Stomach (tissue), 9 donors: ENCODE measurements around the gene SCN4A. TPM values are rescaled to one million over a fixed set of nuclear protein-coding genes. Genes with fewer than 3 reads are reported as not detected.

Experiments
- DNase-seq, 2 donors: peaks; one replicate each; pipeline versions ENCODE4 v3.0.0 to v3.0.0-alpha.2; 2013 to 2019
- H3K27ac ChIP-seq, 5 donors: fragments of 200-600 bp in 4 of 5; sonication (generic) in 4 of 5; one replicate each; pipeline ENCODE4 v1.5.1; 2013 to 2019; ENCODE audit warnings: mild to moderate bottlenecking in 1 of 5, moderate library complexity in 1 of 5
- H3K27me3 ChIP-seq, 3 donors: fragments of 200-600 bp; sonication (generic); one replicate each; pipeline ENCODE4 v1.5.1; 2017 to 2019; ENCODE audit warnings: mixed run types in 1 of 3
- H3K36me3 ChIP-seq, 4 donors: fragments of 200-600 bp; sonication (generic); 1 replicate in 3 of 4; 2 replicates in 1 of 4; pipeline ENCODE4 v1.5.1; 2016 to 2019
- H3K4me1 ChIP-seq, 4 donors: fragments of 200-600 bp; sonication (generic); one replicate each; pipeline ENCODE4 v1.5.1; 2016 to 2019
- H3K4me3 ChIP-seq, 4 donors: fragments of 200-600 bp; sonication (generic) in 3 of 4; one replicate each; pipeline ENCODE4 v1.5.1; 2016 to 2019; ENCODE audit warnings: mild to moderate bottlenecking in 1 of 4
- H3K9me3 ChIP-seq, 4 donors: fragments of 200-600 bp; sonication (generic); one replicate each; pipeline ENCODE4 v1.5.1; 2016 to 2019
- CTCF ChIP-seq, 7 experiments: fragments of 450-650 bp in 4 of 7; fragments of 200-600 bp in 3 of 7; sonication (generic) in 3 of 7; IDR thresholded peaks; one replicate each; pipeline ENCODE4 v1.5.1; 2016 to 2019; ENCODE audit warnings: antibody characterized with exemption in 7 of 7, control low read depth in 2 of 7, mild to moderate bottlenecking in 1 of 7
- EP300 ChIP-seq: sonication (generic); formaldehyde crosslinking; IDR thresholded peaks from one replicate; pipeline ENCODE4 v1.6.1; 2017; ENCODE audit warnings: antibody characterized with exemption
- POLR2A ChIP-seq, 4 donors: fragments of 450-650 bp; IDR thresholded peaks; one replicate each; pipeline ENCODE4 v1.6.1; 2016; ENCODE audit warnings: antibody characterized with exemption in 4 of 4, control low read depth in 2 of 4, mild to moderate bottlenecking in 1 of 4, moderate library complexity in 1 of 4
- POLR2AphosphoS5 ChIP-seq, 3 donors: sonication (generic); formaldehyde crosslinking; IDR thresholded peaks; one replicate each; pipeline ENCODE4 v1.6.1; 2016; ENCODE audit warnings: antibody characterized with exemption in 3 of 3
- WGBS, 5 donors: extraction: QIAGEN DNeasy Blood & Tissue Kit in 3 of 5; methylation state at CpG; one replicate each; pipeline versions ENCODE4 v1.1.5 to v1.1.7; 2013 to 2018; 5-methylcytosine and 5-hydroxymethylcytosine counted together
- intact Hi-C: fragments of 100-400 bp; cut with DNase I; formaldehyde crosslinking; loops from one replicate; pipeline ENCODE4 v1.15.1; 2023; ENCODE audit warnings: low total_unique reads
- polyA plus RNA-seq, 3 donors: library from polyadenylated mRNA; stranded (reverse); fragments of 200-250 nt; gene quantifications; one replicate each; pipeline ENCODE4 v1.2.3, GENCODE V29; 2013
- total RNA-seq, 5 donors: library from RNA; depleted of rRNA; stranded (reverse); fragments of >200 nt; gene quantifications; one replicate each; pipeline versions ENCODE4 v1.1.0 to v1.2.3, GENCODE V29; 2014 to 2016
- donor health status: healthy with polysubstance abuse.
- donor health status: Bipolar disorder and iron deficiency.
- donor health status: healthy.

Gene SCN4A
- total and polyA plus RNA-seq, 8 donors: 0.05 to 2.7 (median 0.74) TPM; not detected in 2

GRCh38 chr17:63978272-63979200 lies 5.8 kb upstream of the SCN4A start:
- no peak for TF ChIP-seq EP300
- TF ChIP-seq CTCF (IDR thresholded peaks at IDR 0.05): no peak
- TF ChIP-seq POLR2AphosphoS5 (IDR thresholded peaks at IDR 0.05): no peak
- no peak for TF ChIP-seq POLR2A (IDR thresholded peaks at IDR 0.05)
- H3K27me3 ChIP-seq: peaks cover 0 to 10% (median 0%) of the 10 kb centered on the region in 3 donors
- H3K9me3 ChIP-seq: peaks cover 0 to 10% (median 5%) of the 10 kb centered on the region in 4 donors
- H3K27ac ChIP-seq: no peak overlapping the region
- H3K36me3 ChIP-seq: no peaks in the 10 kb centered on the region
- H3K4me3 ChIP-seq: no peak overlapping the region
- no peak for DNase-seq
- H3K4me1 ChIP-seq: peaks cover 0 to 10% (median 0%) of the 10 kb centered on the region in 4 donors
- intact Hi-C loops: no loop called here
- 68 to 76% (median 75%) methylated on average over 13 of the region's 13 CpGs for WGBS, 5 donors

GRCh38 chr17:63976702-63977101 lies 4.0 kb upstream of the SCN4A start:
- no peak for TF ChIP-seq CTCF (IDR thresholded peaks at IDR 0.05)
- TF ChIP-seq POLR2A (IDR thresholded peaks at IDR 0.05): no peak
- TF ChIP-seq EP300: no peak
- H3K36me3 ChIP-seq: no peaks in the 10 kb centered on the region
- H3K27me3 ChIP-seq: peaks cover 0 to 20% (median 0%) of the 10 kb centered on the region in 3 donors
- DNase-seq: no peak
- 66 to 75% (median 70%) methylated on average over 3 of the region's 3 CpGs for WGBS, 5 donors
- H3K27ac ChIP-seq: no peak overlapping the region
- H3K4me3 ChIP-seq: no peak overlapping the region
- peaks cover 0 to 3% (median 3%) of the 10 kb centered on the region in 4 donors for H3K9me3 ChIP-seq
- H3K4me1 ChIP-seq: peaks cover 0 to 10% (median 0%) of the 10 kb centered on the region in 4 donors
- intact Hi-C loops: no loop called here

- intact Hi-C loops: no loop called here
- DNase-seq: no peak
- Histone ChIP-seq H3K9me3 (no peaks in the 10 kb centered on the region), H3K36me3 (no peaks in the 10 kb centered on the region), H3K4me3 (no peak overlapping the region), H3K4me1 (peaks cover 0 to 8% (median 0%) of the 10 kb centered on the region in 4 donors), H3K27ac (no peak overlapping the region), H3K27me3 (peaks cover 0 to 20% (median 0%) of the 10 kb centered on the region in 3 donors)
- TF ChIP-seq CTCF (IDR thresholded peaks at IDR 0.05) (no peak), POLR2A (IDR thresholded peaks at IDR 0.05) (no peak), POLR2AphosphoS5 (IDR thresholded peaks at IDR 0.05) (no peak), EP300 (no peak)
- 75 to 84% (median 75%) methylated on average over 2 of the region's 2 CpGs for WGBS, 5 donors
Observed at GRCh38 chr17:63975541-63976092, 2.9 kb upstream of the SCN4A start.

- Histone ChIP-seq H3K27ac (no peak overlapping the region), H3K4me1 (no peaks in the 10 kb centered on the region), H3K36me3 (no peaks in the 10 kb centered on the region), H3K27me3 (peaks cover 0 to 20% (median 0%) of the 10 kb centered on the region in 3 donors), H3K4me3 (no peak overlapping the region), H3K9me3 (no peaks in the 10 kb centered on the region)
- intact Hi-C loops: no loop called here
- 69 to 81% (median 72%) methylated on average over 9 to 10 of the region's 10 CpGs for WGBS, 5 donors
- DNase-seq: no peak
- TF ChIP-seq EP300 (no peak), POLR2AphosphoS5 (IDR thresholded peaks at IDR 0.05) (no peak), POLR2A (IDR thresholded peaks at IDR 0.05) (no peak), CTCF (IDR thresholded peaks at IDR 0.05) (no peak)
Observed at GRCh38 chr17:63974594-63975192, 2.0 kb upstream of the SCN4A start.
